Posterior cingulate gyrus (tissue), 11 donors: Measurements from ENCODE around the gene NOL8.

Experiments
- DNase-seq, 10 donors: peaks; one replicate each; pipeline versions ENCODE4 v3.0.0 to v3.0.0-alpha.2; 2020 to 2021; ENCODE audit warnings: mixed read lengths in 3 of 10
- intact Hi-C: fragments of 100-400 bp; cut with DNase I; formaldehyde crosslinking; loops from one replicate; pipeline ENCODE4 v1.15.1; 2023

Gene NOL8

GRCh38 chr9:92325269-92325990, at the start of gene NOL8, which contains the start of gene CENPP:
NOL8 (minus strand) TSS chr9:92325350; CDS start chr9:92324161, 1,189 bp downstream.
CENPP (plus strand) TSS chr9:92325953.
- DNase-seq = peak; percentile 77 to 97 (median 84)
- intact Hi-C loops = loop anchor here (1.0 to 5.0 kb wide), 2 partner anchors 32 to 307 kb away; partner anchors contain the start of gene IARS1

- DNase-seq = no peak
- intact Hi-C loops = no loop called here
Observed at GRCh38 chr9:92373167-92373566, 48.0 kb upstream of the NOL8 start.

- no peak for DNase-seq
- intact Hi-C loops = no loop called here
Observed at GRCh38 chr9:92369075-92369474, 43.9 kb upstream of the NOL8 start.

GRCh38 chr9:92360083-92360482, 34.9 kb upstream of the NOL8 start:
- DNase-seq = no peak
- intact Hi-C loops = no loop called here

GRCh38 chr9:92359394-92359995, 34.3 kb upstream of the NOL8 start:
- DNase-seq = no peak

GRCh38 chr9:92353051-92353450, 27.9 kb upstream of the NOL8 start:
- intact Hi-C loops = no loop called here

More at GRCh38 chr9:92359394-92359995, 34.3 kb upstream of the NOL8 start:
- intact Hi-C loops = no loop called here

GRCh38 chr9:92350740-92351133, 25.6 kb upstream of the NOL8 start:
- intact Hi-C loops = no loop called here
- no peak for DNase-seq

More at GRCh38 chr9:92353051-92353450, 27.9 kb upstream of the NOL8 start:
- no peak for DNase-seq

- no peak for DNase-seq
- intact Hi-C loops = loop anchor here (10.0 kb wide), 1 partner anchor 85 kb away; no protein-coding TSS in a partner anchor
Observed at GRCh38 chr9:92349771-92350739, 24.9 kb upstream of the NOL8 start.

GRCh38 chr9:92345582-92345981, 20.4 kb upstream of the NOL8 start:
- intact Hi-C loops = loop anchor here (10.0 kb wide), 1 partner anchor 89 kb away; no protein-coding TSS in a partner anchor
- no peak for DNase-seq

- no peak for DNase-seq
- intact Hi-C loops = loop anchor here (5.0 to 10.0 kb wide), 2 partner anchors 92 to 289 kb away; no protein-coding TSS in a partner anchor
Observed at GRCh38 chr9:92342825-92343488, 17.8 kb upstream of the NOL8 start.

GRCh38 chr9:92341578-92341977, 16.4 kb upstream of the NOL8 start:
- intact Hi-C loops = loop anchor here (5.0 to 10.0 kb wide), 2 partner anchors 93 to 291 kb away; no protein-coding TSS in a partner anchor
- DNase-seq = no peak

- no peak for DNase-seq
- intact Hi-C loops = no loop called here
Observed at GRCh38 chr9:92333282-92333634, 8.1 kb upstream of the NOL8 start.

- intact Hi-C loops = no loop called here
- DNase-seq = no peak
Observed at GRCh38 chr9:92332577-92333281, 7.6 kb upstream of the NOL8 start.

GRCh38 chr9:92328225-92328624, 3.1 kb upstream of the NOL8 start:
- intact Hi-C loops = loop anchor here (5.0 kb wide), 1 partner anchor 304 kb away; no protein-coding TSS in a partner anchor
- DNase-seq = no peak

GRCh38 chr9:92327283-92327850, 2.2 kb upstream of the NOL8 start:
- intact Hi-C loops = loop anchor here (5.0 kb wide), 1 partner anchor 305 kb away; no protein-coding TSS in a partner anchor

GRCh38 chr9:92325991-92326500, 896 bp upstream of the NOL8 start:
- peak in 1 of 10 donors; percentile 91 for DNase-seq
- intact Hi-C loops = loop anchor here (1.0 to 5.0 kb wide), 2 partner anchors 33 to 306 kb away; partner anchors contain the start of gene IARS1

More at GRCh38 chr9:92327283-92327850, 2.2 kb upstream of the NOL8 start:
- DNase-seq = no peak

GRCh38 chr9:92324889-92325268, 271 bp downstream of the NOL8 start:
- peak in 1 of 10 donors; percentile 43 for DNase-seq
- intact Hi-C loops = loop anchor here (1.0 to 5.0 kb wide), 2 partner anchors 32 to 307 kb away; partner anchors contain the start of gene IARS1

GRCh38 chr9:92324431-92324830, 719 bp downstream of the NOL8 start:
- DNase-seq = no peak
- intact Hi-C loops = no loop called here
